Neural cell (in vitro differentiated cells): ENCODE measurements around the gene SLC35G1.

Source experiments
- POLR2AphosphoS5 ChIP-seq: IDR thresholded peaks from 2 replicates; pipeline ENCODE4 v1.6.1; 2012
- TF ChIP-seq, protein P1 (sequence below): fragments of 450-650 bp; IDR thresholded peaks from 2 replicates; pipeline ENCODE4 v1.5.1; 2014; ENCODE audit warnings: antibody characterized with exemption, mild to moderate bottlenecking, moderate library complexity; ENCODE audit not compliant: poor library complexity, severe bottlenecking

DNA sequence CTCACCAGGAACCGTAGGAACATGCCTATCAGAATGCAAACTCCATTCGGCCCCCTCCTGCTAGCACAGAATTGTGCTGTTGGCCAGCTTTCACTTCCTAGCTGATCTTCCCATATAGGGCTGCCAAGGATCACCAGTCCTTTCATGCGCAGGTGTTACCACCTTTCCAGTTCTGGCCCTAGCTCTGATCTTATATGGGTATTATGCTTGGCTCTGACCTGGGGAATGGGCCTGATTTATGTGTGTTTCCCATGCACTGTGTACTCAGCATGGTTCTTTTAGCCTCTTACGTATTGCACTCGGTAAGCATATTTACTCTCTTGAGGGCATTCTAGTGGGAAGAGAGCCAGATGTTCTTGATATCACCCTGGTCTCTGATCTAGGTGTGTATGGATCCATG lies 11.1 kb downstream of the SLC35G1 start:
- TF ChIP-seq, protein P1, sequence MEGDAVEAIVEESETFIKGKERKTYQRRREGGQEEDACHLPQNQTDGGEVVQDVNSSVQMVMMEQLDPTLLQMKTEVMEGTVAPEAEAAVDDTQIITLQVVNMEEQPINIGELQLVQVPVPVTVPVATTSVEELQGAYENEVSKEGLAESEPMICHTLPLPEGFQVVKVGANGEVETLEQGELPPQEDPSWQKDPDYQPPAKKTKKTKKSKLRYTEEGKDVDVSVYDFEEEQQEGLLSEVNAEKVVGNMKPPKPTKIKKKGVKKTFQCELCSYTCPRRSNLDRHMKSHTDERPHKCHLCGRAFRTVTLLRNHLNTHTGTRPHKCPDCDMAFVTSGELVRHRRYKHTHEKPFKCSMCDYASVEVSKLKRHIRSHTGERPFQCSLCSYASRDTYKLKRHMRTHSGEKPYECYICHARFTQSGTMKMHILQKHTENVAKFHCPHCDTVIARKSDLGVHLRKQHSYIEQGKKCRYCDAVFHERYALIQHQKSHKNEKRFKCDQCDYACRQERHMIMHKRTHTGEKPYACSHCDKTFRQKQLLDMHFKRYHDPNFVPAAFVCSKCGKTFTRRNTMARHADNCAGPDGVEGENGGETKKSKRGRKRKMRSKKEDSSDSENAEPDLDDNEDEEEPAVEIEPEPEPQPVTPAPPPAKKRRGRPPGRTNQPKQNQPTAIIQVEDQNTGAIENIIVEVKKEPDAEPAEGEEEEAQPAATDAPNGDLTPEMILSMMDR, result no peak
- no peak for TF ChIP-seq POLR2AphosphoS5
